NCI-H2081 (cell line): Measurements from ENCODE around the gene GNL1.

Experiments used
- DNase-seq, 2 experiments: peaks; one replicate each; lab custom pipeline; 2025; lab: John Stamatoyannopoulos, UW

The GNL1 gene

GRCh38 chr6:30570263-30570662, 14.0 kb upstream of the GNL1 start:
- DNase-seq = no peak

GRCh38 chr6:30568245-30568644, 12.0 kb upstream of the GNL1 start:
- DNase-seq = peak in 1 of 2 experiments; percentile 28

DNA sequence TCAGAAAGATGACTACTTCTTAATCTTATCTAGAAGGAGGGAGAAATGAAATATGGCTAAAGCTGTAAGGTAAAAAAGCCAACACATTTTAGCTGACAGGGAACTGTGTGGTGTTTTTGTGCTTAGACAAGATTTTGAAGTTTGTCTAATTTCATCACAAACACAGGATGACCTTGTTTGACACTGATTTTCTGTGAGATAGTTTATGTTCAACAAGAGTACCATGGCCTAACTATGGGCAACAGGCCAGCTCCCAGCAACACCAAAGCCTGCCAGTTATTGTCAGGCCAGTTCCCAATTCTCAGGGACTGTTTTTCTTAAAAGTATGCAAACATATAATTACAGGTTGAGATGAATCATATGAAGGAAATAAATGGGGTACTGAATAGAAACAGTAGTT, 9.5 kb upstream of the GNL1 start:
- DNase-seq = no peak

DNA sequence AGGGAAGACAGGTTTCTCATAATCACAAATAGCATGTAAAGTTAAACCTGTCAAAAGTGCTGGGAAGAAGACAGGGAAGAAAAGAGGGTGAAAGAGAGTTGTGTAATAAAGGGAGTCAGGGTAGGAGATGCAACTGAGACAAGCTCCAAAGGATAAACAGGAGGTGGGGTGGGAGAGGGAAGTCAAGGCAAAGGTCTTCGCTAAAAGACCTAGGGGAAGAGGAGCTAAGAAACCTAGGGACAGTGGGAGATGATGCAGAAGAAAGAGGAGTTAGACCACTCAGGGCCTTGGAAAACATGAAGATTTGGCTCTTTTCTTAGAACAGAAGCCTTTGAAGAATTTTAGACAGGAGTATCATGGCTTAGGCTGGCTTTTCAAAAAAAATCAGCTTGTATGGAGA, 7.8 kb upstream of the GNL1 start:
- DNase-seq = no peak

DNA sequence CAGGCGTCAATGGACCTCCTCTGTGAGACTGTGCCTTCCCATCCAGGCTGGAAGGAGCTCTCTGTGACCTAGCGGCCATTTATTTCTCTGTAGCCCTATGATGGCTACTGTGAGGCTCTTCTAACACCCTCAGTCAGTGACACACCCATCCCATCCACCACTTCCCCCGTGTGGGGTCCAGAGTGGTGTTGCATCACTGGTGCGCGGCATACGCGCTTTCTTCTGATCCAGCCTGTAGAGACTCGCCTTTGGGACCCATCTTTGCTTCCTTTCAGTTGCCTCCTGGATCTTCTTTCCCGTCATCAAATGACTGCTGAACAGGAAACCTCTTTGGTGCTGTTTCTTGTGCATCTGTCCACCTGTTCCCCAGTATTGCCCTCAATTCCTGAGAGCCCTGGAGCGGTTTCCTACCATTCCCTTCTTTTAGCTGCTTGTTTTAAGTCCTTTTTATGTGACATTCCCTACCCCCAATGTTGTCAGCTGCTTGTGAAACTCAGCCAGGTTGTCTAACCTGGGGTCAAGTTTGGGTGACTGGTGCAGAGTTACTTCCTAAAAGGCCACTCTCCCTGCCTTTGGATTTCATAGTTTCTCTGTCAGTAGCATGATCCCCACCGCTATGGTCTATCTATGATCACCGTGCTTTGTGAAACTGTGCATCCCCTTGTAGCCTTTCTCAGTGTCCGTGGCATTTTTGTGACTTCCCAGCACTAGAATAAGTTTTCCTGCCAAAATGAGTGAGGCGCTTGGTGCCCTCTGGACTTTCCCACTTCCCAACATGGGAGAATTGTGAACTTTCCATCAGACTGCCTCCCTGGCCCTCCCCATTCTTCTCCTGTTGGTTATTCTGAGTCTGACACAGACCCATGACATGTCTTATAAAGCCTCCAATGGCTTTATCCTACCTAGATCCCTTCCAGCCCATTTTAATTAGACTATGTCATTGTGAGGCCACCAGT, 6.5 kb upstream of the GNL1 start:
- no peak for DNase-seq

- no peak for DNase-seq
These were observed 4.6 kb upstream of the GNL1 start for GRCh38 chr6:30560930-30561329.

DNA sequence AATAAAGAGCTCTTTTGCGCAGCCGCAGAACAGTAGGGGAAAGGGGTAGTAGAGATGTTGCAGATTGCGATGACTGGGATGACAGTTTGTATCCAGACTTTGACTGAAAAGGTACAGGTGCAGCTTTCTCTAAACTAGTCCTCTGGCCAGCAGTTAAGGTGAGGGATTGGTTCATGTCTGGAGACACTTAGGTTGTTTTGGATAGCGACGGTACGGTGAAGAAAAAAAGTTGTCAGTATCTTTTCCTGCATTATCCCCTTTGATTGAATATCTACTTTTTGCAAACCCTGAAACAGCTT, 1.3 kb upstream of the GNL1 start:
- no peak for DNase-seq

- peak; percentile 87 to 88 for DNase-seq
These were observed 805 bp upstream of the GNL1 start, which contains the start of gene PRR3 for GRCh38 chr6:30556906-30557682. Gene PRR3, plus strand, starts transcription at chr6:30557295. Its CDS starts 50 bp downstream, at chr6:30557345.

GRCh38 chr6:30555816-30556065, 548 bp downstream of the GNL1 start:
- no peak for DNase-seq

DNA sequence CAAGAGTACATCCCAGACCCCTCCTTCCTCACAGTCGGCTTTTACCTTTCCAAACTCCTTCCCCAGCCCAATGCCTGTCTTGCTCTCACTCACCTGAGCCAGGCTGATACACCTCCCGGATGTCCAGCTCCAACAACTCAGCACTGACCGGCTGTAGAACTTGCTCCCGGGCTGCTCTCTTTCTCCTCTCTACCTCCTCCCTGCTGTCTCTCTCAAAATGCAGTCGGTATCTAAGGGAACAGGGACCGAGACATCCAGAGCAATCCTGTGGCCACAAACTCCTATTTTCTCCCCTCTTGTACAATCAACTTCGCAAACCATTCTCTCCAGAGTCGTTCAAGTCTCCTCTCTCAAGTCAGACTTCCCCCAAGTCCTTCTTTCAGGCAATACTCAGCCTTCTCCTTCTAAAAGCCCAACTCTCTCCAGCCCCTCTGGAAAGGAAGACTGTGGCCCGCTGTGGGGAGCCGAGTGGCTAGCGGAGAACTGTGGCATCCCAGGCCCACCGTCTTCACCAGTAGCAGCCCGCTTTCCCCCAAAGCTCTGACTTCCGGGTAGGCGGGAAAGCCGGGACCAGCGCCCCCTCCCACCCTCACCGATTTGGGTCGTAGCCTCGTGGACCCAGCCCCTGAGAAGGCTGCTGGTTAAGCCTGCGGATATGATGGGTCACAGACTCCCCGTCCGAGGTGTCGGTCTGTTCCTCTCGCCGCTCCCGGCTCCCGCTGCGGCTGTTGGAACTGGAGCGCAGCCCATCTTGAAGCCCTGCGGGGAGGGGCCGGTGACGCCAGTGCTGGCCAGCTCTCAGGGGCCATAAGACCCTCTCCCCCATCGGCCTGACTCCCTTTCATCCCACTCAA, 1.1 kb downstream of the GNL1 start:
- DNase-seq = peak; percentile 24 to 25

- no peak for DNase-seq
These were observed 1.9 kb downstream of the GNL1 start for GRCh38 chr6:30554404-30554803.

DNA sequence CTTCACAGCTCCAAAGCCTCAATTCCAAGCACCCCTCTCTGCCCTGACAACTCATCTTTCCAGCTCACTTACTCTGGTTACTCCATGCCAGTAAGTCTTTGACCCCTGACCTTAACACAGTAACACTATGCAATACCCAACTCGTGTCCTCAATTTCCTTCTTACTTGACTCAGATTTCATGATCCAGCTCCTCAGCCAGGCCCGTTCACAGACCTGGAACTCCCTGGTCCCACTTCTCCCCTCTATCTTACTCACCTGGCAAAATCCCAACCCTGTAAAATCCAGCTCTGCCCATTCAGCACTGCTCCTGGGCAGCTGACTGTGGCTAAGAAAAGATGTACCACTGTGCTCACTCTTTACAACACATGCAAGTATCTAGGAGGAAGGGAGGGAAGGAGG, 7.9 kb downstream of the GNL1 start:
- DNase-seq = no peak

GRCh38 chr6:30547454-30547853, 8.8 kb downstream of the GNL1 start:
- DNase-seq = no peak

DNA sequence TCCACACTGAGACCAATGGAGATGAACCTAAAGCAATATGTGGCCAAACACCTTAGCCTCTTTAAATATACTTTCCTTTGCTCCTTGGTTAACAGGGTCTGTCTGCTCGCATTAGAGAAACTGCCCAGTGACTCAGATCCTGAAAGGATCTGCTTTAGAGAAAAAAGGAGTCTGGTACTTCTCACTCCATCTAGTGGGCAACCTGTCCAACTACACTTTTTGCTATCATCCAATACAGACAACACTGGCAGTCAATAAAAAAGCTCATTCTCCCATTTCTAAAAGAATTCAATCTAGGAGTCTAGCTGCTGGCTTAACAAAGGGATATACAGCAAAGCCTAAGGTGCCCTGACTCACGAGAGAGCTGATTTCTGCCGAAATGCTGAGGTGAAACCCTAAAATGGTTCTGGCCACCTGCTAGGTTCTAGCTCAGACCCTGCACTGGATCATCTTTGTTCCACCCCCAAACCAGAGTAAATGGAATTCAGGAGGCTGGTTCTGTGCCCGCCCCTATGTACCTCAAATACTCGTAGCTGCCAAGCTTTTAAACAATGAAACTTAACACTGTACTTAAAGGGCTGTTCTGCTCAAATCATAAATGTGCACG, 11.5 kb downstream of the GNL1 start:
- DNase-seq = peak; percentile 17 to 51

DNA sequence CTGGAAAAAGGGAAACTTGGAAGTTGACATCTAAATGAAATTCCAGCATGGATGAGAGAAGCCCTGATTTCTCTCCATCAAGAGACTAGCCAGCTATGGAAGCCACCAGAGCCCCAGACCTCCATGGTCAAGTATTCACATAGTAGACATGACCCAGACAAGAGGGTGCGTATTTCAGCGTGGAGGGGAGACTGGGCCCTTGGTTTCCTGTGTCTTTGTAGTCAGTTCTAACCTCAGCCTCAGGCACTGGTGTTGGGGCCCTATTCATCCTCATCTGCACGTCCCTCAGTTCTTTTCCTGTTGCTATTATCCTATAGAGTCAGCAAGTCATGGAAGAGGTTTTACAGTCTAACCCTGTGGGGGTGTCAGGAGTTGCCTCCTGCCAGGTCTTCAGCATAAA, 12.5 kb downstream of the GNL1 start:
- DNase-seq = no peak

DNA sequence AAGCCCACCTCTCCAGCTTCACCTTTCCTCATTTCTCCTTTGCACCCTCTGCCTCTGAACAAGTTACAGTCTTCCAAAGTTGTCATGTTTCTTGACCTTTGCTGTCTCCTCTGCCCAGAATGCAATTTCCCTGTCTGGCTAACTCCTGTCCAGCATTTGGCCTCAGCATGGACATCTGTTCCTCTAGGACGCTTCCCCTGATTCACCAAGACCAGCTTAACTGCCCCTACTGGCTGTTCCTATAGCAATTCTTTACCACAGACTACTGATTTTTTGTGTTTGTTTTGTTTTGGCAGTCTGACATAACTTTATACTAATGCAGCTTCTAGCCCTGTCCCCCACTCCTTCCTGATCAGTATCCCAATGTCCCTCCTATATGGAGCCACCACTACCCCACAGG, 13.4 kb downstream of the GNL1 start:
- DNase-seq = no peak

DNA sequence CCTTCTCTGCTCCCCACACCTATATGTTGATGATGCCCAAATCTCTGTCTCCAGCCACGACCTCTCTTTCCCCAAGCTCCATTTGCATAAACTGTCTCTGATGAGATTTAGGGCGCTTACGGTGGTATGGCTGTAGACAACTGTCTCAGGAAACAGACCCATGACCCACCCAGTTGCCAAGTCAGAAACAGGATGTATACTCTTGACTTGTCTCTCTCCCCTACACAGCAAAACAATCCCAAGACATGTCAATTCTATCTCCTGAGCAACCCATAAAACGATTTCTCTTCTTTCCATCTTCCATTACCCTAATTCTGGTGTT, 13.9 kb downstream of the GNL1 start:
- DNase-seq = no peak

- peak; percentile 66 to 75 for DNase-seq
These were observed 14.5 kb downstream of the GNL1 start for GRCh38 chr6:30541515-30542403.

- no peak for DNase-seq
These were observed 18.4 kb downstream of the GNL1 start for GRCh38 chr6:30537931-30538330.

GRCh38 chr6:30533460-30534294, 22.6 kb downstream of the GNL1 start:
- no peak for DNase-seq
